Astrocyte of the spinal cord (primary cell): ENCODE results near the gene CREB5.

Experiments
- DNase-seq: peaks from one replicate; pipeline ENCODE4 v3.0.0; 2011; ENCODE audit warnings: low read depth, low spot score
- H3K4me3 ChIP-seq: 2 replicates; pipeline ENCODE4 v1.5.1; 2011; ENCODE audit warnings: low read depth, mild to moderate bottlenecking, low read length, moderate library complexity
- CTCF ChIP-seq: IDR thresholded peaks from 2 replicates; pipeline ENCODE4 v1.5.1; 2012; ENCODE audit warnings: low read depth, mild to moderate bottlenecking, low read length, inconsistent platforms
- in situ Hi-C: cut with HindIII; loops from 2 replicates; pipeline ENCODE4 v1.10.0; 2017; ENCODE audit warnings: low sequenced_read_pairs

CREB5 gene

GRCh38 chr7:28792858-28793257 lies 380.5 kb downstream of the CREB5 start:
- no peak for DNase-seq
- in situ Hi-C loops = no loop called here
- no peak overlapping the region for H3K4me3 ChIP-seq
- no peak for TF ChIP-seq CTCF

- no peak overlapping the region for H3K4me3 ChIP-seq
- no peak for TF ChIP-seq CTCF
- no peak for DNase-seq
- in situ Hi-C loops = no loop called here
Measured at GRCh38 chr7:28793381-28794085, 381.2 kb downstream of the CREB5 start.

- TF ChIP-seq CTCF = no peak
- no peak overlapping the region for H3K4me3 ChIP-seq
- DNase-seq = no peak
- in situ Hi-C loops = no loop called here
Measured at GRCh38 chr7:28798274-28798673, 386.0 kb downstream of the CREB5 start.

- in situ Hi-C loops = no loop called here
- TF ChIP-seq CTCF = no peak
- no peak overlapping the region for H3K4me3 ChIP-seq
- DNase-seq = no peak
Measured at GRCh38 chr7:28799619-28800018, 387.3 kb downstream of the CREB5 start.

GRCh38 chr7:28800150-28800549 lies 387.8 kb downstream of the CREB5 start:
- TF ChIP-seq CTCF = no peak
- in situ Hi-C loops = no loop called here
- H3K4me3 ChIP-seq = no peak overlapping the region
- DNase-seq = no peak

GRCh38 chr7:28802450-28802849 lies 390.1 kb downstream of the CREB5 start:
- in situ Hi-C loops = no loop called here

More at GRCh38 chr7:28802450-28802849, 390.1 kb downstream of the CREB5 start:
- peak; percentile 32 for DNase-seq
- no peak overlapping the region for H3K4me3 ChIP-seq
- TF ChIP-seq CTCF = no peak
